H9 (cell line): ENCODE data around the gene SLC24A3. TPM values are rescaled to one million over a fixed set of nuclear protein-coding genes. Genes with fewer than 3 reads are reported as not detected.
A peak's percentile ranks its signal among the peaks of the same experiment; 100 is the strongest.

Experiments used
- DNase-seq: peaks from one replicate; pipeline ENCODE4 v3.0.0-alpha.2; 2017
- H2AFZ ChIP-seq: one replicate; pipeline ENCODE4 v1.6.1; 2013; ENCODE audit warnings: mild to moderate bottlenecking, low read length, control low read depth, moderate library complexity
- H2AK5ac ChIP-seq: 2 replicates; pipeline ENCODE4 v1.6.1; 2013; ENCODE audit warnings: low read length, control low read depth, mixed read lengths; ENCODE audit not compliant: insufficient read length
- H2BK120ac ChIP-seq: one replicate; pipeline ENCODE4 v1.6.1; 2013; ENCODE audit warnings: low read depth, mild to moderate bottlenecking, low read length, control low read depth, inconsistent platforms; ENCODE audit not compliant: poor library complexity, severe bottlenecking
- H2BK12ac ChIP-seq: 2 replicates; pipeline ENCODE4 v1.6.1; 2013; ENCODE audit warnings: low read length, control low read depth, mixed read lengths, low read depth; ENCODE audit not compliant: insufficient read length
- H2BK15ac ChIP-seq: 2 replicates; pipeline ENCODE4 v1.6.1; 2013; ENCODE audit warnings: low read depth, low read length, control low read depth
- H2BK20ac ChIP-seq: one replicate; pipeline ENCODE4 v1.6.1; 2013; ENCODE audit warnings: low read depth, mild to moderate bottlenecking, low read length, control low read depth, inconsistent platforms; ENCODE audit not compliant: poor library complexity, severe bottlenecking
- H2BK5ac ChIP-seq: 2 replicates; pipeline ENCODE4 v1.6.1; 2013; ENCODE audit warnings: low read length, control low read depth, mixed read lengths; ENCODE audit not compliant: insufficient read length
- H3K14ac ChIP-seq: 2 replicates; pipeline ENCODE4 v1.6.1; 2013; ENCODE audit warnings: low read length, control low read depth; ENCODE audit not compliant: insufficient read depth
- H3K18ac ChIP-seq: 2 replicates; pipeline ENCODE4 v1.6.1; 2013; ENCODE audit warnings: low read depth, mild to moderate bottlenecking, mixed read lengths, low read length, control low read depth; ENCODE audit not compliant: insufficient read length
- H3K23ac ChIP-seq: 2 replicates; pipeline ENCODE4 v1.6.1; 2013; ENCODE audit warnings: low read length, control low read depth, mixed read lengths, low read depth; ENCODE audit not compliant: insufficient read length
- H3K23me2 ChIP-seq: 2 replicates; pipeline ENCODE4 v1.6.1; 2013; ENCODE audit warnings: low read depth, mild to moderate bottlenecking, mixed read lengths, low read length, control low read depth; ENCODE audit not compliant: insufficient read length, poor library complexity, severe bottlenecking
- H3K27ac ChIP-seq: 2 replicates; pipeline ENCODE4 v1.5.1; 2013; ENCODE audit warnings: low read length, control low read depth, mixed read lengths, low read depth; ENCODE audit not compliant: insufficient read length
- H3K27me3 ChIP-seq: 2 replicates; pipeline ENCODE4 v1.6.1; 2013; ENCODE audit warnings: low read length, control low read depth, inconsistent platforms; ENCODE audit not compliant: insufficient read depth
- H3K4ac ChIP-seq: 2 replicates; pipeline ENCODE4 v1.6.1; 2013; ENCODE audit warnings: low read depth, mild to moderate bottlenecking, control low read depth, inconsistent platforms, low read length, moderate library complexity
- H3K4me1 ChIP-seq: 2 replicates; pipeline ENCODE4 v1.6.1; 2013; ENCODE audit warnings: low read length, control low read depth, inconsistent platforms; ENCODE audit not compliant: insufficient read depth
- H3K4me2 ChIP-seq: 2 replicates; pipeline ENCODE4 v1.6.1; 2013; ENCODE audit warnings: low read length, control low read depth, mixed read lengths; ENCODE audit not compliant: insufficient read length, insufficient read depth
- H3K56ac ChIP-seq: 2 replicates; pipeline ENCODE4 v1.6.1; 2013; ENCODE audit warnings: low read depth, mild to moderate bottlenecking, mixed read lengths, low read length, control low read depth; ENCODE audit not compliant: insufficient read length
- H3K79me1 ChIP-seq: 2 replicates; pipeline ENCODE4 v1.6.1; 2013; ENCODE audit warnings: low read depth, mild to moderate bottlenecking, moderate library complexity, low read length, control low read depth, inconsistent platforms; ENCODE audit not compliant: insufficient read depth, poor library complexity, severe bottlenecking
- H3K79me2 ChIP-seq: 2 replicates; pipeline ENCODE4 v1.6.1; 2013; ENCODE audit warnings: low read length, control low read depth, inconsistent platforms; ENCODE audit not compliant: insufficient read depth
- H3K9ac ChIP-seq: 2 replicates; pipeline ENCODE4 v1.6.1; 2013; ENCODE audit warnings: low read length, control low read depth, mixed read lengths; ENCODE audit not compliant: insufficient read length; ENCODE audit errors: extremely low read depth
- H3K9me3 ChIP-seq: one replicate; pipeline ENCODE4 v1.6.1; 2013; ENCODE audit warnings: low read depth, low read length, inconsistent platforms; ENCODE audit not compliant: control insufficient read depth
- H3T11ph ChIP-seq: one replicate; pipeline ENCODE4 v1.6.1; 2013; ENCODE audit warnings: mild to moderate bottlenecking, low read length, control low read depth, inconsistent platforms
- H4K20me1 ChIP-seq: one replicate; pipeline ENCODE4 v1.6.1; 2013; ENCODE audit not compliant: control insufficient read depth, insufficient read length, insufficient read depth
- H4K5ac ChIP-seq: 2 replicates; pipeline ENCODE4 v1.6.1; 2013; ENCODE audit warnings: low read depth, mild to moderate bottlenecking, mixed read lengths, low read length, control low read depth; ENCODE audit not compliant: insufficient read length
- H4K8ac ChIP-seq: replicated peaks from 2 replicates; pipeline ENCODE4 v1.6.1; 2013; ENCODE audit warnings: low read length, control low read depth, mixed read lengths, low read depth; ENCODE audit not compliant: insufficient read length
- H4K91ac ChIP-seq: 2 replicates; pipeline ENCODE4 v1.6.1; 2013; ENCODE audit warnings: low read depth, mild to moderate bottlenecking, moderate library complexity, mixed read lengths, low read length, control low read depth; ENCODE audit not compliant: insufficient read length
- H3K27ac Mint-ChIP-seq, 3 experiments: 2 replicates in 2 of 3; 3 replicates in 1 of 3; pipeline ENCODE4 v1.8.0; 2020 to 2021; ENCODE audit warnings: mixed read lengths in 3 of 3, mild to moderate bottlenecking in 1 of 3, moderate library complexity in 1 of 3
- H3K27me3 Mint-ChIP-seq: 2 replicates; pipeline ENCODE4 v1.8.0; 2021; ENCODE audit warnings: low read depth, mild to moderate bottlenecking, moderate library complexity, mixed read lengths
- H3K36me3 Mint-ChIP-seq, 3 experiments: 2 replicates in 2 of 3; 3 replicates in 1 of 3; pipeline ENCODE4 v1.8.0; 2020 to 2021; ENCODE audit warnings: low read depth in 3 of 3, mixed read lengths in 3 of 3; ENCODE audit not compliant: insufficient read depth in 1 of 3
- H3K4me1 Mint-ChIP-seq, 2 experiments: 2 replicates each; pipeline ENCODE4 v1.8.0; 2020; ENCODE audit warnings: mixed read lengths in 2 of 2
- H3K4me3 Mint-ChIP-seq, 2 experiments: 2 replicates in 1 of 2; 3 replicates in 1 of 2; pipeline ENCODE4 v1.8.0; 2020 to 2021; ENCODE audit warnings: mild to moderate bottlenecking in 2 of 2, mixed read lengths in 2 of 2, moderate library complexity in 1 of 2
- H3K9me3 Mint-ChIP-seq, 2 experiments: 2 replicates in 1 of 2; 3 replicates in 1 of 2; pipeline ENCODE4 v1.8.0; 2020; ENCODE audit warnings: mild to moderate bottlenecking in 2 of 2, mixed read lengths in 2 of 2, moderate library complexity in 1 of 2
- WGBS: extraction: QIAGEN DNeasy Blood & Tissue Kit; methylation state at CpG from one replicate; pipeline ENCODE4 v1.1.7; 2013; ENCODE audit warnings: missing lambda C conversion rate, low lambda C conversion rate, mixed read lengths; ENCODE audit not compliant: insufficient read length; ENCODE audit errors: extremely low coverage; 5-methylcytosine and 5-hydroxymethylcytosine counted together
- total RNA-seq: library from RNA; stranded (reverse); gene quantifications from 2 replicates; pipeline ENCODE4 v1.2.1, GENCODE V29; 2021
- TF ChIP-seq, protein P1 (sequence below): fragments of 200-600 bp; sonication (generic); conservative IDR thresholded peaks from 3 replicates; pipeline ENCODE4 v1.8.0; 2021; ENCODE audit warnings: antibody characterized with exemption, mild to moderate bottlenecking

Gene SLC24A3
- total RNA-seq, 1 experiment from 2014 or later = 0.83 TPM

DNA sequence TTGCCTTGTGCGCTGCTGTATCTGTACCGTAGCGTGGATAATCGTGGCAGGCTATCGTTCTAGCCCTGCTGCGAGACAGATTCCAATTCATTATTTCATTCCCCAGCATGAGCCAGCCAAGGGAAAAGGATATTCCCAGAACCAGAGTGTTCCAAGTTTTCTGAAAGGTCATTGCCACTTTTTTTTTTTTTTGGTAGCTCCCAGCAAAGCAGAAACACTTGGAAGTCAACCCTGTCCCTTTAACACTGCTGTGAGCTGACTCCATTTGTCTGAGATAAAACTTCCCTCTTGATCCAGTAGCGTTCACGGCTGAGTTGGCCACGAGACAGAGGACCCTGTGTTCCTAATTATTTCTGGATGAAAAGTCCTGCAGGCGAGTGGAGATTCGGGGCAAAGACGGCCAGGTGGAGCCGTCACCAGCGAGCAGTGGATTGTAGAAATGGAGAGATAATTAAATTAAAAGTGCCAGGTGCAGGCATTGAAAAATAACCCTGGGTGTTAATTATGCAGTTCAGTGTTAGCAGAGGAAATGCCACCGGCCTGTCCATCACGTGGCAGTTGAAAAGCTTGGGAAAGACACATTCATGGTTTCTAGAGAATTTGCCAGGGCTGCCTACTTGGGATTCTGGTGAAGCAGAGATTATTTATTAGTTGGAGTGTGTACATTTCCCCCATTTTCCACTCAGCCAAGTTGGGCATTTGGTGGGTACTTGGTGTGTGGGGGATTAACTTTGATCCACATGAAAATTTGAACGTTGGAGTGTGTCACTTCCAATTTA is 164.2 kb downstream of the SLC24A3 start:
- Histone ChIP-seq H3K56ac (no peak overlapping the region), H2AK5ac (no peak overlapping the region), H4K91ac (no peak overlapping the region), H3K79me1 (no peaks in the 10 kb centered on the region), H3K27ac (no peak overlapping the region), H2BK15ac (no peak overlapping the region), H3K23ac (no peak overlapping the region), H3K27me3 (no peaks in the 10 kb centered on the region), H2BK120ac (no peak overlapping the region), H2AFZ (no peak overlapping the region), H2BK20ac (no peak overlapping the region), H3K4me1 (no peaks in the 10 kb centered on the region), H4K5ac (no peak overlapping the region), H3K79me2 (no peaks in the 10 kb centered on the region), H4K8ac (no peak overlapping the region), H3K9ac (no peak overlapping the region), H2BK5ac (no peak overlapping the region), H3K23me2 (no peaks in the 10 kb centered on the region), H3K4ac (no peak overlapping the region), H3T11ph (no peak overlapping the region), H3K4me2 (no peak overlapping the region), H3K18ac (no peak overlapping the region), H2BK12ac (no peak overlapping the region), H4K20me1 (no peaks in the 10 kb centered on the region), H3K9me3 (no peaks in the 10 kb centered on the region), H3K14ac (no peak overlapping the region)
- no peaks in the 10 kb centered on the region; a peak in 1 of 7 replicates for H3K36me3 Mint-ChIP-seq
- WGBS = no CpG with 5 or more reads among the region's 17 CpGs
- no peaks in the 10 kb centered on the region for H3K27me3 Mint-ChIP-seq
- no peaks in the 10 kb centered on the region; a peak in 2 of 5 replicates for H3K9me3 Mint-ChIP-seq
- no peak overlapping the region for H3K4me3 Mint-ChIP-seq
- no peak for DNase-seq
- H3K4me1 Mint-ChIP-seq = peaks cover 6 to 7% of the 10 kb centered on the region in 2 experiments
- TF ChIP-seq, protein P1, sequence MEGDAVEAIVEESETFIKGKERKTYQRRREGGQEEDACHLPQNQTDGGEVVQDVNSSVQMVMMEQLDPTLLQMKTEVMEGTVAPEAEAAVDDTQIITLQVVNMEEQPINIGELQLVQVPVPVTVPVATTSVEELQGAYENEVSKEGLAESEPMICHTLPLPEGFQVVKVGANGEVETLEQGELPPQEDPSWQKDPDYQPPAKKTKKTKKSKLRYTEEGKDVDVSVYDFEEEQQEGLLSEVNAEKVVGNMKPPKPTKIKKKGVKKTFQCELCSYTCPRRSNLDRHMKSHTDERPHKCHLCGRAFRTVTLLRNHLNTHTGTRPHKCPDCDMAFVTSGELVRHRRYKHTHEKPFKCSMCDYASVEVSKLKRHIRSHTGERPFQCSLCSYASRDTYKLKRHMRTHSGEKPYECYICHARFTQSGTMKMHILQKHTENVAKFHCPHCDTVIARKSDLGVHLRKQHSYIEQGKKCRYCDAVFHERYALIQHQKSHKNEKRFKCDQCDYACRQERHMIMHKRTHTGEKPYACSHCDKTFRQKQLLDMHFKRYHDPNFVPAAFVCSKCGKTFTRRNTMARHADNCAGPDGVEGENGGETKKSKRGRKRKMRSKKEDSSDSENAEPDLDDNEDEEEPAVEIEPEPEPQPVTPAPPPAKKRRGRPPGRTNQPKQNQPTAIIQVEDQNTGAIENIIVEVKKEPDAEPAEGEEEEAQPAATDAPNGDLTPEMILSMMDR = no peak
- peak overlapping the region in 1 of 3 experiments; percentile 72; a peak in 1 of 7 replicates for H3K27ac Mint-ChIP-seq
